H1 (cell line): ENCODE results near the gene YIPF7. TPM values are rescaled to one million over a fixed set of nuclear protein-coding genes. Genes with fewer than 3 reads are reported as not detected.

Experiments
- CTCF ChIA-PET: fragments of 300-600 bp; sonication (Branson Sonifier 250); formaldehyde crosslinking; loops from one replicate; lab custom pipeline; 2021; ENCODE audit not compliant: partially characterized antibody; lab: Charles Lee
- POLR2A ChIA-PET: fragments of 300-600 bp; sonication (Branson Sonifier 250); formaldehyde crosslinking; loops from one replicate; lab custom pipeline; 2021; ENCODE audit warnings: inconsistent platforms; ENCODE audit not compliant: partially characterized antibody; lab: Charles Lee
- DNase-seq, 2 experiments: peaks; one replicate each; pipeline versions ENCODE4 v3.0.0 to v3.0.0-alpha.2; 2010 to 2022; ENCODE audit warnings: low spot score in 2 of 2, low read depth in 1 of 2, mixed read lengths in 1 of 2
- FAIRE-seq: peaks from 2 replicates; lab custom pipeline; 2011; peaks lifted over from hg19 to GRCh38; lab: Jason Lieb, UNC
- H2AFZ ChIP-seq: 2 replicates; pipeline ENCODE4 v1.8.1; 2012; ENCODE audit warnings: low read length, inconsistent platforms
- H2AK5ac ChIP-seq: 2 replicates; pipeline ENCODE4 v1.6.1; 2013; ENCODE audit warnings: low read depth, low read length
- H2BK120ac ChIP-seq: replicated peaks from 2 replicates; pipeline ENCODE3; 2013; ENCODE audit warnings: low read depth, low read length, inconsistent platforms
- H2BK12ac ChIP-seq: 2 replicates; pipeline ENCODE4 v1.6.1; 2013; ENCODE audit warnings: low read depth, low read length
- H2BK15ac ChIP-seq: 2 replicates; pipeline ENCODE4 v1.6.1; 2013; ENCODE audit warnings: low read length
- H2BK20ac ChIP-seq: 2 replicates; pipeline ENCODE4 v1.6.1; 2013; ENCODE audit warnings: low read length
- H2BK5ac ChIP-seq: 2 replicates; pipeline ENCODE4 v1.6.1; 2013; ENCODE audit warnings: low read depth, low read length
- H3K14ac ChIP-seq: 2 replicates; pipeline ENCODE4 v1.6.1; 2013; ENCODE audit warnings: inconsistent platforms; ENCODE audit not compliant: insufficient read length
- H3K18ac ChIP-seq: 2 replicates; pipeline ENCODE4 v1.6.1; 2013; ENCODE audit warnings: low read length; ENCODE audit errors: extremely low read depth
- H3K23ac ChIP-seq: 2 replicates; pipeline ENCODE4 v1.6.1; 2013; ENCODE audit warnings: inconsistent platforms; ENCODE audit not compliant: insufficient read length
- H3K23me2 ChIP-seq: 2 replicates; pipeline ENCODE4 v1.6.1; 2013; ENCODE audit warnings: low read depth, low read length
- H3K27ac ChIP-seq: 2 replicates; pipeline ENCODE4 v1.6.1; 2011; ENCODE audit warnings: low read depth, low read length, inconsistent platforms
- H3K27me3 ChIP-seq, 4 experiments: replicated peaks in 1 of 4; 1 replicate in 1 of 4; 2 replicates in 3 of 4; pipeline versions ENCODE4 v1.6.1 to v1.8.1; 2011 to 2013; ENCODE audit warnings: low read length in 3 of 4, mild to moderate bottlenecking in 3 of 4, inconsistent platforms in 2 of 4, mixed read lengths in 2 of 4, moderate library complexity in 1 of 4; ENCODE audit not compliant: control insufficient read depth in 3 of 4, insufficient read depth in 3 of 4; ENCODE audit errors: extremely low read depth in 1 of 4
- H3K36me3 ChIP-seq, 4 experiments: 2 replicates each; pipeline versions ENCODE4 v1.6.1 to v1.8.1; 2011 to 2013; ENCODE audit warnings: mild to moderate bottlenecking in 4 of 4, low read length in 3 of 4, moderate library complexity in 2 of 4, control low read depth in 1 of 4, inconsistent platforms in 1 of 4; ENCODE audit not compliant: insufficient read depth in 4 of 4, control insufficient read depth in 2 of 4
- H3K4ac ChIP-seq: replicated peaks from 2 replicates; pipeline ENCODE3; 2013; ENCODE audit warnings: low read length, low read depth, mixed read lengths, inconsistent platforms; ENCODE audit not compliant: insufficient read length
- H3K4me1 ChIP-seq, 4 experiments: replicated peaks in 1 of 4; 1 replicate in 1 of 4; 2 replicates in 3 of 4; pipeline versions ENCODE4 v1.6.1 to v1.8.1; 2011 to 2013; ENCODE audit warnings: low read length in 3 of 4, inconsistent platforms in 2 of 4, mixed read lengths in 1 of 4; ENCODE audit not compliant: insufficient read depth in 4 of 4, control insufficient read depth in 3 of 4
- H3K4me2 ChIP-seq, 2 experiments: 2 replicates each; pipeline versions ENCODE4 v1.6.1 to v1.8.1; 2011 to 2013; ENCODE audit warnings: low read depth in 2 of 2, low read length in 2 of 2, control low read depth in 1 of 2, inconsistent platforms in 1 of 2, mild to moderate bottlenecking in 1 of 2; ENCODE audit not compliant: insufficient read depth in 1 of 2
- H3K4me3 ChIP-seq, 4 experiments: fragments of 200-600, 300-600 bp in 1 of 4; sonication (generic), shearing (Covaris generic), sonication (Bioruptor Twin) in 1 of 4; 2 replicates each; pipeline versions ENCODE4 v1.5.1 to v1.8.1; 2011 to 2016; ENCODE audit warnings: low read length in 4 of 4, low read depth in 3 of 4, control low read depth in 2 of 4, inconsistent platforms in 2 of 4, mild to moderate bottlenecking in 2 of 4, mixed read lengths in 1 of 4, moderate library complexity in 1 of 4; ENCODE audit not compliant: insufficient read depth in 2 of 4; ENCODE audit errors: extremely low read depth in 1 of 4
- H3K56ac ChIP-seq: replicated peaks from 2 replicates; pipeline ENCODE3; 2013; ENCODE audit warnings: low read depth, mild to moderate bottlenecking, mixed read lengths, low read length, inconsistent platforms; ENCODE audit not compliant: insufficient read length
- H3K79me1 ChIP-seq: 2 replicates; pipeline ENCODE4 v1.6.1; 2013; ENCODE audit warnings: low read depth, low read length, control low read depth
- H3K79me2 ChIP-seq, 2 experiments: 2 replicates each; pipeline versions ENCODE4 v1.6.1 to v1.8.1; 2012 to 2013; ENCODE audit warnings: low read length in 2 of 2, mild to moderate bottlenecking in 2 of 2, inconsistent platforms in 1 of 2; ENCODE audit not compliant: insufficient read depth in 2 of 2, control insufficient read depth in 1 of 2
- H3K9ac ChIP-seq, 4 experiments: replicated peaks in 1 of 4; 1 replicate in 1 of 4; 2 replicates in 3 of 4; pipeline versions ENCODE4 v1.6.1 to v1.8.1; 2011 to 2013; ENCODE audit warnings: low read depth in 3 of 4, low read length in 3 of 4, control low read depth in 2 of 4, mild to moderate bottlenecking in 2 of 4, moderate library complexity in 2 of 4, inconsistent platforms in 1 of 4; ENCODE audit errors: extremely low read depth in 1 of 4
- H3K9me3 ChIP-seq, 2 experiments: 2 replicates each; pipeline versions ENCODE4 v1.6.1 to v1.8.1; 2012 to 2013; ENCODE audit warnings: mild to moderate bottlenecking in 2 of 2, moderate library complexity in 2 of 2, control low read depth in 1 of 2, inconsistent platforms in 1 of 2, low read depth in 1 of 2, low read length in 1 of 2, mixed read lengths in 1 of 2; ENCODE audit not compliant: insufficient read depth in 2 of 2
- H4K20me1 ChIP-seq, 2 experiments: replicated peaks in 1 of 2; 2 replicates each; pipeline versions ENCODE3 to v1.8.1; 2011 to 2013; ENCODE audit warnings: inconsistent platforms in 2 of 2, low read length in 2 of 2, mild to moderate bottlenecking in 1 of 2; ENCODE audit not compliant: insufficient read depth in 2 of 2, control insufficient read depth in 1 of 2
- H4K5ac ChIP-seq: 2 replicates; pipeline ENCODE4 v1.6.1; 2013; ENCODE audit warnings: low read length, low read depth, mixed read lengths, inconsistent platforms; ENCODE audit not compliant: insufficient read length
- H4K8ac ChIP-seq: 2 replicates; pipeline ENCODE4 v1.8.0; 2013; ENCODE audit warnings: mild to moderate bottlenecking, moderate library complexity, low read length, inconsistent platforms; ENCODE audit not compliant: insufficient read depth; ENCODE audit errors: extremely low read depth
- H4K91ac ChIP-seq: replicated peaks from 2 replicates; pipeline ENCODE3; 2013; ENCODE audit warnings: low read length, mixed read lengths, inconsistent platforms; ENCODE audit not compliant: insufficient read length
- CTCF ChIP-seq, 3 experiments: IDR thresholded peaks; 1 replicate in 2 of 3; 2 replicates in 1 of 3; pipeline versions ENCODE4 v1.5.1 to v1.6.1; 2011; ENCODE audit warnings: low read length in 3 of 3, mild to moderate bottlenecking in 3 of 3, inconsistent platforms in 2 of 3, low read depth in 1 of 3, moderate library complexity in 1 of 3; ENCODE audit not compliant: insufficient read depth in 1 of 3; ENCODE audit errors: control extremely low read depth in 1 of 3
- TAF7 ChIP-seq: optimal IDR thresholded peaks from 2 replicates; pipeline ENCODE3; 2011; ENCODE audit warnings: low read depth, mild to moderate bottlenecking, inconsistent platforms, low read length, moderate library complexity, borderline replicate concordance
- WGBS, 2 experiments: shearing (Covaris generic) in 1 of 2; methylation state at CpG; one replicate each; pipeline versions ENCODE4 v1.1.6 to v1.1.7; 2013 to 2015; ENCODE audit warnings: low lambda C conversion rate in 2 of 2, mixed read lengths in 2 of 2, inconsistent platforms in 1 of 2, low coverage in 1 of 2, missing lambda C conversion rate in 1 of 2; ENCODE audit not compliant: insufficient replicate concordance in 2 of 2, insufficient coverage in 1 of 2, insufficient read length in 1 of 2; ENCODE audit errors: extremely low coverage in 1 of 2, missing lambda C conversion rate in 1 of 2; 5-methylcytosine and 5-hydroxymethylcytosine counted together
- polyA plus RNA-seq, 7 experiments: library from polyadenylated mRNA; depleted of rRNA in 3 of 7; stranded (reverse) in 5 of 7; unstranded in 2 of 7; fragments of >200 nt in 5 of 7; fragments of 200-250 nt in 2 of 7; gene quantifications; 1 replicate in 5 of 7; 2 replicates in 1 of 7; 4 replicates in 1 of 7; pipeline versions ENCODE4 v1.2.1 to v1.2.3, GENCODE V29; 2011 to 2013; ENCODE audit warnings: missing spikeins in 2 of 7, mixed read lengths in 2 of 7
- total RNA-seq: library from RNA; stranded (reverse); fragmentation: NEBNext Ultra II Directional; extraction: Animal tissue kit (Norgen Biotek cat#: 25700); gene quantifications from 2 replicates; pipeline ENCODE4 v1.2.1, GENCODE V29; 2021

The YIPF7 gene
- total and polyA plus RNA-seq, 2 of the 8 experiments (the other 6 are each of a cell fraction or from before 2014, with no cell fraction given) = not detected

- no peak overlapping the region for H4K5ac ChIP-seq
- no peak overlapping the region for H3K18ac ChIP-seq
- no peak overlapping the region for H3K4ac ChIP-seq
- no peaks in the 10 kb centered on the region for H3K79me1 ChIP-seq
- H2AFZ ChIP-seq = no peak overlapping the region
- H3K4me3 ChIP-seq = no peak overlapping the region
- H2BK5ac ChIP-seq = no peak overlapping the region
- H4K8ac ChIP-seq = no peak overlapping the region
- H3K23me2 ChIP-seq = no peaks in the 10 kb centered on the region
- POLR2A ChIA-PET = no interaction called here
- no peak overlapping the region for H2BK20ac ChIP-seq
- H2BK120ac ChIP-seq = no peak overlapping the region
- DNase-seq (no peak), FAIRE-seq (no peak)
- TF ChIP-seq TAF7 = no peak
- TF ChIP-seq CTCF (IDR thresholded peaks at IDR 0.05; ENCODE audit: control extremely low read depth in 1 of 3, insufficient read depth in 1 of 3, low read depth in 1 of 3, low read length in 3 of 3) = peak in 1 of 3 experiments; percentile 3; a peak in 1 of 4 replicates
- no peaks in the 10 kb centered on the region for H3K36me3 ChIP-seq
- 94% methylated on average over 1 of the region's 1 CpG; no CpG with 5 or more reads in 1 of the 2 experiments for WGBS, 2 experiments
- no peaks in the 10 kb centered on the region for H3K9me3 ChIP-seq
- no peak overlapping the region for H2AK5ac ChIP-seq
- H2BK12ac ChIP-seq = no peak overlapping the region
- no peak overlapping the region for H3K14ac ChIP-seq
- peaks cover 0 to 6% (median 0%) of the 10 kb centered on the region in 4 experiments; a peak in 2 of 7 replicates for H3K4me1 ChIP-seq
- H3K4me2 ChIP-seq = no peak overlapping the region
- H3K27ac ChIP-seq = no peak overlapping the region
- H3K79me2 ChIP-seq = no peaks in the 10 kb centered on the region
- H3K27me3 ChIP-seq = no peaks in the 10 kb centered on the region
- H2BK15ac ChIP-seq = no peak overlapping the region
- H4K20me1 ChIP-seq = no peaks in the 10 kb centered on the region
- H3K9ac ChIP-seq = no peak overlapping the region
- CTCF ChIA-PET = interaction anchor here (0.7 kb wide), 1 partner anchor 13 kb away, joined by 3 read pairs; no protein-coding TSS in a partner anchor
- H3K23ac ChIP-seq = no peak overlapping the region
- H4K91ac ChIP-seq = no peak overlapping the region
- H3K56ac ChIP-seq = no peak overlapping the region
These were observed 10.7 kb upstream of the YIPF7 start for GRCh38 chr4:44661940-44662622.
